Neural crest cell (in vitro differentiated cells): ENCODE measurements around the gene CCDC12. TPM values are rescaled to one million over a fixed set of nuclear protein-coding genes. Genes with fewer than 3 reads are reported as not detected.

Experiments used
- DNase-seq: peaks from one replicate; pipeline ENCODE4 v3.0.0; 2021; ENCODE audit warnings: low read depth, mixed read lengths, low spot score
- H3K27ac Mint-ChIP-seq: one replicate; pipeline ENCODE4 v1.8.0; 2021; ENCODE audit warnings: mild to moderate bottlenecking, mixed read lengths; ENCODE audit not compliant: unreplicated experiment
- H3K27me3 Mint-ChIP-seq: 2 replicates; pipeline ENCODE4 v1.8.0; 2021; ENCODE audit warnings: low read depth, mild to moderate bottlenecking, mixed read lengths
- H3K36me3 Mint-ChIP-seq: 2 replicates; pipeline ENCODE4 v1.8.0; 2021; ENCODE audit warnings: low read depth, mild to moderate bottlenecking, mixed read lengths
- H3K4me1 Mint-ChIP-seq: 2 replicates; pipeline ENCODE4 v1.8.0; 2021; ENCODE audit warnings: mixed read lengths
- H3K4me3 Mint-ChIP-seq: one replicate; pipeline ENCODE4 v1.8.0; 2021; ENCODE audit warnings: mild to moderate bottlenecking, mixed read lengths
- H3K9me3 Mint-ChIP-seq: 2 replicates; pipeline ENCODE4 v1.8.0; 2021; ENCODE audit warnings: mixed read lengths
- CTCF ChIP-seq: fragments of 200-600 bp; sonication (generic); conservative IDR thresholded peaks from 2 replicates; pipeline ENCODE4 v1.5.0; 2021; ENCODE audit warnings: antibody characterized with exemption, mild to moderate bottlenecking
- total RNA-seq: library from RNA; stranded (reverse); gene quantifications from 2 replicates; pipeline ENCODE4 v1.2.1, GENCODE V29; 2021

Gene CCDC12
- total RNA-seq, 1 donor from 2014 or later, result 54.3 TPM

- H3K9me3 Mint-ChIP-seq, result peaks cover 5% of the 10 kb centered on the region
- H3K4me1 Mint-ChIP-seq, result peaks cover 34% of the 10 kb centered on the region
- no peak for DNase-seq
- no peak overlapping the region for H3K27ac Mint-ChIP-seq
- H3K27me3 Mint-ChIP-seq, result no peaks in the 10 kb centered on the region
- no peak for TF ChIP-seq CTCF
- peaks cover 26% of the 10 kb centered on the region for H3K36me3 Mint-ChIP-seq
- no peak overlapping the region for H3K4me3 Mint-ChIP-seq
Measured at GRCh38 chr3:46962990-46963389, 13.6 kb downstream of the CCDC12 start.

- Mint-ChIP-seq H3K36me3 (peaks cover 25% of the 10 kb centered on the region), H3K27me3 (no peaks in the 10 kb centered on the region), H3K9me3 (peaks cover 5% of the 10 kb centered on the region), H3K4me3 (no peak overlapping the region), H3K4me1 (peaks cover 34% of the 10 kb centered on the region), H3K27ac (no peak overlapping the region)
- TF ChIP-seq CTCF, result no peak
- no peak for DNase-seq
Measured at GRCh38 chr3:46962427-46962826, 14.1 kb downstream of the CCDC12 start.

- Mint-ChIP-seq H3K27me3 (no peaks in the 10 kb centered on the region), H3K9me3 (peaks cover 5% of the 10 kb centered on the region), H3K36me3 (peaks cover 19% of the 10 kb centered on the region), H3K27ac (no peak overlapping the region), H3K4me3 (peak overlapping the region; percentile 38), H3K4me1 (peaks cover 34% of the 10 kb centered on the region)
- no peak for DNase-seq
- TF ChIP-seq CTCF, result no peak
Measured at GRCh38 chr3:46960835-46961234, 15.7 kb downstream of the CCDC12 start.

GRCh38 chr3:46960081-46960701, 16.4 kb downstream of the CCDC12 start:
- Mint-ChIP-seq H3K4me1 (peaks cover 36% of the 10 kb centered on the region), H3K36me3 (peaks cover 13% of the 10 kb centered on the region), H3K27ac (no peak overlapping the region), H3K27me3 (no peaks in the 10 kb centered on the region), H3K4me3 (peak overlapping the region; percentile 38), H3K9me3 (peaks cover 5% of the 10 kb centered on the region)
- no peak for DNase-seq
- no peak for TF ChIP-seq CTCF

- peaks cover 5% of the 10 kb centered on the region for H3K9me3 Mint-ChIP-seq
- H3K4me3 Mint-ChIP-seq, result no peak overlapping the region
- peaks cover 13% of the 10 kb centered on the region for H3K36me3 Mint-ChIP-seq
- H3K27ac Mint-ChIP-seq, result no peak overlapping the region
- no peak for DNase-seq
- H3K27me3 Mint-ChIP-seq, result no peaks in the 10 kb centered on the region
- TF ChIP-seq CTCF, result no peak
- H3K4me1 Mint-ChIP-seq, result peaks cover 44% of the 10 kb centered on the region
Measured at GRCh38 chr3:46959161-46959511, 17.4 kb downstream of the CCDC12 start.
